Activated CD8-positive, alpha-beta T cell treated with anti-CD3 and anti-CD28 coated beads for 36 hours (primary cell): Measurements from ENCODE around the gene RRBP1. TPM values are rescaled to one million over a fixed set of nuclear protein-coding genes. Genes with fewer than 3 reads are reported as not detected.

Source experiments
- ATAC-seq: fragments of 200-7000 bp; cut with Tn5 transposase; one replicate; pipeline ENCODE4 v1.10.0; 2021; ENCODE audit warnings: mild to moderate bottlenecking, moderate library complexity
- CTCF ChIA-PET: fragments of 350-600 bp; sonication (Branson Sonifier 250); formaldehyde crosslinking; loops from one replicate; lab custom pipeline; 2021; ENCODE audit warnings: antibody characterized with exemption; lab: Charles Lee
- POLR2A ChIA-PET: fragments of 350-600 bp; sonication (Branson Sonifier 250); formaldehyde crosslinking; loops from one replicate; lab custom pipeline; 2021; ENCODE audit warnings: antibody characterized with exemption; lab: Charles Lee
- DNase-seq: peaks from one replicate; pipeline ENCODE4 v3.0.0-alpha.2; 2020
- H3K27ac Mint-ChIP-seq: one replicate; pipeline ENCODE4 v1.8.0; 2021; ENCODE audit warnings: mild to moderate bottlenecking, mixed read lengths
- H3K27me3 Mint-ChIP-seq: one replicate; pipeline ENCODE4 v1.8.0; 2021; ENCODE audit warnings: mixed read lengths
- H3K36me3 Mint-ChIP-seq: one replicate; pipeline ENCODE4 v1.8.0; 2021; ENCODE audit warnings: low read depth, mixed read lengths
- H3K4me1 Mint-ChIP-seq: one replicate; pipeline ENCODE4 v1.8.0; 2021; ENCODE audit warnings: low read depth, mixed read lengths
- H3K4me3 Mint-ChIP-seq: one replicate; pipeline ENCODE4 v1.8.0; 2021; ENCODE audit warnings: mild to moderate bottlenecking, moderate library complexity, mixed read lengths
- H3K9me3 Mint-ChIP-seq: one replicate; pipeline ENCODE4 v1.8.0; 2021; ENCODE audit warnings: mixed read lengths
- CTCF ChIP-seq: fragments of 200-600 bp; IDR thresholded peaks from one replicate; pipeline ENCODE4 v1.8.0; 2022; ENCODE audit warnings: antibody characterized with exemption, mild to moderate bottlenecking
- intact Hi-C: fragments of 100-400 bp; cut with micrococcal nuclease; formaldehyde crosslinking; loops from one replicate; pipeline ENCODE4 v1.10.0; 2022
- total RNA-seq, 2 experiments: library from RNA; stranded (reverse); gene quantifications; one replicate each; pipeline ENCODE4 v1.2.3, GENCODE V29; 2021

The RRBP1 gene
- total RNA-seq, 2 experiments from 2014 or later = 35.2 to 35.9 TPM

- no peak overlapping the region for H3K4me3 Mint-ChIP-seq
- intact Hi-C loops = loop anchor here (2.0 kb wide), 1 partner anchor 79 kb away; no protein-coding TSS in a partner anchor
- H3K4me1 Mint-ChIP-seq = peaks cover 17% of the 10 kb centered on the region
- ATAC-seq (no peak), DNase-seq (no peak)
- no peak for TF ChIP-seq CTCF
- H3K27me3 Mint-ChIP-seq = no peaks in the 10 kb centered on the region
- CTCF ChIA-PET = interaction anchor here (1.2 to 5.0 kb wide), 4 partner anchors 33 to 111 kb away, joined by 3 to 32 read pairs (median 10); no protein-coding TSS in a partner anchor
- no peak overlapping the region for H3K27ac Mint-ChIP-seq
- no peaks in the 10 kb centered on the region for H3K9me3 Mint-ChIP-seq
- POLR2A ChIA-PET = interaction anchor here (0.7 kb wide), 1 partner anchor 323 kb away, joined by 3 read pairs; no protein-coding TSS in a partner anchor
- H3K36me3 Mint-ChIP-seq = no peaks in the 10 kb centered on the region
Measured at GRCh38 chr20:17615645-17616479, 66.2 kb downstream of the RRBP1 start.

GRCh38 chr20:17614812-17615644 lies 67.0 kb downstream of the RRBP1 start:
- ChIA-PET CTCF (interaction anchor here (1.3 to 5.0 kb wide), 3 partner anchors 72 to 110 kb away, joined by 3 to 32 read pairs (median 17); no protein-coding TSS in a partner anchor), POLR2A (no interaction called here)
- TF ChIP-seq CTCF = no peak
- intact Hi-C loops = loop anchor here (5.0 kb wide), 1 partner anchor 108 kb away; no protein-coding TSS in a partner anchor
- Mint-ChIP-seq H3K36me3 (peaks cover 2% of the 10 kb centered on the region), H3K27me3 (no peaks in the 10 kb centered on the region), H3K4me1 (peaks cover 26% of the 10 kb centered on the region), H3K27ac (no peak overlapping the region), H3K9me3 (no peaks in the 10 kb centered on the region), H3K4me3 (no peak overlapping the region)
- DNase-seq (no peak), ATAC-seq (no peak)

GRCh38 chr20:17614176-17614811 lies 67.7 kb downstream of the RRBP1 start:
- H3K27ac Mint-ChIP-seq = no peak overlapping the region
- H3K27me3 Mint-ChIP-seq = no peaks in the 10 kb centered on the region
- no peaks in the 10 kb centered on the region for H3K9me3 Mint-ChIP-seq
- no peak for TF ChIP-seq CTCF
- ChIA-PET POLR2A (no interaction called here), CTCF (interaction anchor here (1.3 to 5.0 kb wide), 3 partner anchors 77 to 109 kb away, joined by 4 to 32 read pairs (median 17); partner anchors contain the start of gene BFSP1)
- intact Hi-C loops = loop anchor here (5.0 kb wide), 1 partner anchor 107 kb away; no protein-coding TSS in a partner anchor
- no peak overlapping the region for H3K4me3 Mint-ChIP-seq
- peaks cover 33% of the 10 kb centered on the region for H3K4me1 Mint-ChIP-seq
- peaks cover 5% of the 10 kb centered on the region for H3K36me3 Mint-ChIP-seq
- ATAC-seq (no peak), DNase-seq (no peak)

- no peak for ATAC-seq
- peaks cover 36% of the 10 kb centered on the region for H3K4me1 Mint-ChIP-seq
- TF ChIP-seq CTCF = no peak
- H3K27ac Mint-ChIP-seq = peak overlapping the region; percentile 11
- CTCF ChIA-PET = interaction anchor here (1.1 to 5.0 kb wide), 5 partner anchors 69 to 108 kb away, joined by 4 to 32 read pairs (median 5); partner anchors contain the start of gene BFSP1
- H3K4me3 Mint-ChIP-seq = no peak overlapping the region
- no peaks in the 10 kb centered on the region for H3K9me3 Mint-ChIP-seq
- POLR2A ChIA-PET = interaction anchor here (0.6 kb wide), 1 partner anchor 44 kb away, joined by 4 read pairs; the partner anchor contains the start of gene DSTN
- H3K36me3 Mint-ChIP-seq = peaks cover 9% of the 10 kb centered on the region
- DNase-seq = peak; percentile 21
- H3K27me3 Mint-ChIP-seq = no peaks in the 10 kb centered on the region
- intact Hi-C loops = loop anchor here (5.0 kb wide), 1 partner anchor 106 kb away; no protein-coding TSS in a partner anchor
Measured at GRCh38 chr20:17613328-17614175, 68.5 kb downstream of the RRBP1 start.
